HG02852 (cell line): ENCODE measurements around the gene SH3PXD2B.

ENCODE experiments used
- ATAC-seq: cut with Tn5 transposase; IDR thresholded peaks from one replicate; pipeline ENCODE4 v1.9.1; 2021; ENCODE audit warnings: mild to moderate bottlenecking, moderate library complexity; ENCODE audit not compliant: unreplicated experiment

SH3PXD2B gene

GRCh38 chr5:172280929-172281328 lies 173.4 kb downstream of the SH3PXD2B start:
- no peak for ATAC-seq

- ATAC-seq: no peak
These were observed 174.0 kb downstream of the SH3PXD2B start for GRCh38 chr5:172280317-172280716.

GRCh38 chr5:172278356-172278755 lies 176.0 kb downstream of the SH3PXD2B start:
- no peak for ATAC-seq

- ATAC-seq: no peak
These were observed 178.1 kb downstream of the SH3PXD2B start for GRCh38 chr5:172276214-172276613.
